Stimulated activated CD4-positive, alpha-beta T cell treated with anti-CD3 and anti-CD28 coated beads, TNF-alpha, amount 100 ng/mL, for 4 hours (primary cell): ENCODE data around the gene PLEKHG4.
A peak's percentile ranks its signal among the peaks of the same experiment; 100 is the strongest.

Experiments
- DNase-seq, 3 experiments: peaks; one replicate each; pipeline ENCODE4 v3.0.0-alpha.2; 2020; ENCODE audit warnings: low read depth in 3 of 3

PLEKHG4 gene

DNA sequence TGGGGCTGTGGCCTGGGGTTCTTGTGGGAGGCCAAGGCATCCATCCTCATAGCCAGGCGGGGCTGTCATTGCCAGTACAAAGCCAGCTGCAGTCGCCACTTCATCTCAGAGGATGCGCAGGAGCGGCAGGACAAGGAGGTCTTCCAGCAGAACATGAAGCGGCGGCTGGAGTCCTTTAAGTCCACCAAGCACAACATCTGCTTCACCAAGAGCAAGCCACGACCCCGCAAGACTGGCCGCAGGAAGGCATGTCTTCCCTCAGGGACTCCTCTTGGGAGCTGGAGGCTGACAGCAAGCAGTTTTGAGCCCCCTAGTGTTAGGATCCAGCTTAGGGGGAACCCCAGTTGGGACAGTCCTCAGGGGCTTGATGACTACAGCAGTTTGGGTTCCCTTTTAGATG is 15.1 kb upstream of the PLEKHG4 start:
- DNase-seq, result no peak

DNA sequence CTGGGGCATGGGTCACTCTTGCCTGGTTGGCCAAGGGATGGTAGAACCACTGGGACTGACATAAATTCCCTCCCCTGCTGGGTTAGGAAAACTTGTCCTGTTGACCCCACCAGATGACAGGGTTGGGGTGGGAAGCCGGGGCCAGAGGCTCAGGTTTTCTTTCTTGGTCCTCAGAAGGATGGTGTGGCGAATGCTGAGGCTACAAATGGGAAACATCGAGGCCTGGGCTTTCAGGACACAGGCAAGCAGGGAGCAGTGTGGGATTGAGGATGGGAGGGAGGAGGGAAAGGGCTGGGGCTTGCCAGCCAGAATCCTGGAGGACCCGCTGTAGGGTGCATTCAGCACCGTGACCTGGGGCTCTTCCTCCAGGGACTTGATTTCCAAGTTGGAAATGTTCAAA is 14.5 kb upstream of the PLEKHG4 start:
- no peak for DNase-seq

DNA sequence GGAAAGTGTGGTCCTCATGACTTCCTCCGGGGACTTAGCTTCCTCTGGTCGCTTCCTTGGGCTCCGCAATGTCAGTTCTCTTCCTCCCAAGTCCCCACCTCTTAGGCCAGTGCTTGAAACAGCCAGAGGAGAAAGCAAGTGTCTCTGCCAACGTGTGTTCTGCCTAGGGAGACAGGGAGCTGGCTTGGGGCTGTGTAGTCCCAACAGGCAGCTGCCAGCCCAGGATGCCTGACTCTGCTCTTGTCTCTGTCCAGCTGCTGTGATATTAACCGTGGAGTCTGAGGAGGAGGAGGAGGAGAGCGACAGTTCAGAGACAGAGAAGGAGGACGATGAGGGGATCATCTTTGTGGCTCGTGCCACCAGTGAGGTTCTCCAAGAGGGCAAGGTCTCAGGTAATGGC is 13.5 kb upstream of the PLEKHG4 start:
- no peak for DNase-seq

DNA sequence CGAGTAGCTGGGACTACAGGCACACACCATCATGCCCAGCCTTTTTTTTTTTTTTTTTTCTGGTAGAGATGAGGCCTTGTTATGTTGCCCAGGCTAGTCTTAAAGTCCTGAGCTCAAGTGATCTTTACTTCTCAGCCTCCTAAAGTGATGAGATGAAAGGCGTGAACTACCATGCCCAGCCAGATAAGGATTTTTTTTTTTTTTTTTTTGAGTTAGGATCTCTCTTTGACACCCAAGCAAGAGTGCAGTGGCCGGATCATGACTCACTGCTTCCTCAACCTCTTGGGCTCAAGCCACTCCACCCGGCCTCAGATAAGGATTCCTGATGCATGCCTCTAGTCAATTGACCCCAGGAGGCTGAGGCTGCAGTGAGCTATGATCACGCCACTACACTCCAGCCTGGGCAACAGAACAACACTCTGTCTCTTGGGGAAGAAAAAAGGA is 11.2 kb upstream of the PLEKHG4 start:
- DNase-seq, result no peak

DNA sequence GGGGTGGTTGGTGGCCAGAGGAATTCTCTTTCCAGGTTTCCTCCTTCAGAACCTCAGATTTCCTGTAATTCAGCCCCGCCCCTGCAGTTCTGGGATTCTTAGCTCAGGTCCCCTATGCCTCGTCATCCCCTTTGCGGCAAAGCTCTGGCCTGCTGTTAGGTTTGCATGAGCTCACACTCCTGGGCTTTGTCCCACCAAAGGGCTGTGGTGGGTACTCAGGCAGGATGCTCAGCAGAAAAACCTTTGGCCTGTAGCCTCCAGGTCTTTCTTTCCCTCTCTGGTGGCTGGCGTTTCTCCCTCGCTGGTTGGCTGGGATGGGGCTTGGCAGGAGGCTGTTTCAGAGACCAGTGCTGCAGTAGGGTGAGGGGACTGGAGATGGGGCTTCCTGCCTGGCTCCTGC is 9.6 kb upstream of the PLEKHG4 start:
- no peak for DNase-seq

DNA sequence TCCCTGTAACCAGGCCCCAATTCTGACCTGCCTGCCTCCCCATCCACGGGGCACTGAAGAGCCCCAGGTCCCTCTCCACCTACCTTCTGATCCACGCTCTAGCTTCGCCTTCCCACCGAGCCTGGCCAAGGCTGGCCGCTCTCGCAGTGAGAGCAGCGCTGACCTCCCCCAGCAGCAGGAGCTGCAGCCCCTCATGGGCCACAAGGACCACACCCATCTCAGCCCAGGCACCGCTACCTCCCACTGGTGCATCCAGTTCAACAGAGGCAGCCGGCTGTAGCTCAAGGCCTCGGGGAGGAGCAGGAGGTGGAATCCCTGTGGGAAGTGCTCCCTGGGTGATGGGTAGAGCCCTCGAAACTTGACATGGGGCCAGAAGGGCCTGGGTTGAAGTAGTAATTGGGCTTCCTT is 8.4 kb upstream of the PLEKHG4 start:
- DNase-seq, result no peak

DNA sequence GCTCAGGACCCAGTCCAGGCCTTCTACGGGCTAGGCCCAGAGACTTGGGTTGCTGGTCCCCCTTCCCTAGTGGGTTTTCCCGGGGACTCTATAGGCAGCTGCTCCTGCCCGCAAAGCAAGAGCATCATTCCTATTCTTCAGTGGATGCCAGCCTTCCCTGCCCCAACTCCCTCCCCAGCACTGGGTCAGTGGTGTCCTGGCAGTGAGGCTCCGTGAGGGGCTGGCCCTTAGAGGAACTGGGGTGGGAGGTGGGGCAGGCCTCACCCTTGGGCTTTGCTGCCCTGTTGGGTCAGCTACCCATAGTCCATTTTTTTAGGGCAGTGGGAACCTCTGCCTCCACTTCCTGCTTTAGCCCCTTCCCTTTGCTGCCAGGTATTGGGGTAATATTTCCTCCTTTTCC is 7.9 kb upstream of the PLEKHG4 start:
- DNase-seq, result no peak

DNA sequence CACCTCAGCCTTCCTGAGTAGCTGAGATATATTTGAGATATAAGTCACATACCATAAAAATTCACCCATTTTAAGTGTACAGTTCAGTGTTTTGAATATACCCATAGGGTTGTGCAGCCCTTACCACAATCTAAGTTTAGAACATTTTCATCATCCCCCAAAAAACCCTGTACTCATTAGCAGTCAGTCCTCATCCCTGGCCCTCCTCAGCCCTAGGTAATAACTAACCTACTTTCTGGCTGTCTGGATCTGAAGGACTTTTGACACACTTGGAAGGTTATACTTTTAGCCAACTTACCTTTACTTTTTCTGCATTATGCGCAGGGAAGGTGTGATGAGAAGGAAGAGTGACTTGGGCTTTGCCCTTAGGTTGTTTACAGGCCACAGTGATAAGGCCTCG is 4.0 kb upstream of the PLEKHG4 start:
- no peak for DNase-seq

DNA sequence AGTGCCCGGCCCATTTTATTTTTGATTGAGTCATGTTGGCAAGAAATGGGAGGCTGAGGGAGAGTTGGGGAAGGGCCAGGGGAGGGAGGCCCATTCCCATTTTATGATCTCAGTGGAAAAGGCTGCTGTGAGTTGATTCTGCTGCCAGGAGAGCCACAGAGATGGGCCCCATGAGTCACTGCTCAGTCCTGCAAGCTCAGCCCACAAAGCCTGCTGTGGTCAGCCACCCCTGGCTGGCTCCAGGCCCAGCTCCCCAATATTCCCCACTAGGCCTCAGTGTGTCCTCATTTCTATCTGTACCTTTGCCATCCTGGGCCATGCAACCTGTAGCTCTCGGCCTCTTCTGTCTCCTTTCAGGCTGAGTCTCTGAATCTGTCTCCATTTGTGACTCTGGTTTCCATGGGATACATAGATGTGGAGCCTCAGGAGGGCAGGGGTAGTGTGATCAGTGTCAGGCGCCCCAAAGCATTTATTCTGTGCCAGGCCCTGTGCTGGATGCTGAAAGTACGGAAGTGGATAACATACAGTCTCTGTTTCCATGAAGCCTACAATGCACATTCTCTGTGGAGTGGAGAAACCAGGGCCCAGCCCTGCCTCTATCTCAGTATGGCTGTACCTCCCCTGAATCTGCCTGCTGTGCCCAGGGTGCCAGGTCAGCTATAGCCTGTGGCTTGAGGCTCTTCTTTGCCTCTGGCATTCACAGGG is 1.9 kb upstream of the PLEKHG4 start:
- no peak for DNase-seq

DNA sequence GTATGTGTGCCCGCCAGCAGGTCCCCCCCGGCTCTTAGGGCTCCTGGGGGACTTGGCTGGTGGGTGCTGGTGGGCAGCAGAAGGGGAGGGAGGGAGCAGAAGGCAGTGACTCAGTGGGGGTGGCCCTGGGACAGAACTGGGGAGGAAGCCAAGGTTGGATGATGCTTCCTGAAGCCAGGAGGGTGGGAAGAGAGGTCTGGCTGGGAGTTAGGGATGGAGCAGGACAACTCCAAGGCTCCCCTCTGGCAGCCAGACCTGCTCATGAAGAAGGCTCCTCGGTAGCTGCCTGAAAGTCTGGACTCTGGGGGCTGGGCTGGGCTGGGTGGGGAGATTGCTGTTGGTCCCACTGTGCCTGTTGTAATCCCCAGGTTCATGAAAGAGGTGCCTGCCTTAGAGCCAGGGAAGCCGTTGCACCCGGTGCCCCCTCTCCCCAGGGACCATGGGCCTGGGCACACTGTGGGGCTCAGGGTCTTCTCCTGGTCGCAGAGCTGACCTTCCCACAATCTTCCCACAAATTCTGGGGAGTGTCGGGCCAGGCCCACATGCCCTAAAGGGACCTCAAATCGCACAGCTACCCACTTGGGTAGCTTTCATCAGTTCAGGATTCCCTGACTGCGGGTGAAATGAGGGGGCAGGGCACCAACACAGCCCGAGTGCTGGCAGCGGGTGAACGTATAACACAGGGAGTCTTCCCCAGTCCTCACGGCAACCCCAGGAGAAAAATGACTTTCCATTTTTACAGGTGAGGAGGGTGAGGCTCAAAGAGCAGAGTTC is 1.1 kb upstream of the PLEKHG4 start:
- DNase-seq, result no peak

DNA sequence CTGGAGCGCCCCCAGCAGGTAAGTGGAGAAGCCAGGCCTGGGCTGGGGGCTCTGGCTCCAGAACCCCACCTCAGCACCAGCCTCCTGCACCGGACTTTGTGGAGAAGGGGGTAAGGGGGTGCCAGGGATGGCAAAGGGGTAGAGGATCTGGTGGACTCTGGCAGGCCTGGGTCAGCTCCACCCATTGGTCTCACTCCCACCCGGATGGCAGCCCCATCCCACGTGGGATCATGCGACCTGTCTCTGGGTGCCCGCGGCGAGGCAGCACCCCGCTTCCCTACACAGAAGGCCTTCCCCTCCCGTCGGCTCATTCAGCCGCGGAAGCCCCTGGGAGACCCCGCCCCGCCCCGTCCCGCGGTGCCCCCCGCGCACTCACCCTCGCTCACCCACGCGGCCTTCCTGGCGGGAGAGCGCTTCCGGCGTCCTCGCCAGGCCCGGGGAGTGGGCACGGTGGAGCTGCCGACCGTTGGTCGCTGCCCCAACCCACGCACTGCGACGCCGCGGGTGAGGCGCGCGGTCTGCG is 498 bp upstream of the PLEKHG4 start:
- peak; percentile 13 to 73 (median 30) for DNase-seq

DNA sequence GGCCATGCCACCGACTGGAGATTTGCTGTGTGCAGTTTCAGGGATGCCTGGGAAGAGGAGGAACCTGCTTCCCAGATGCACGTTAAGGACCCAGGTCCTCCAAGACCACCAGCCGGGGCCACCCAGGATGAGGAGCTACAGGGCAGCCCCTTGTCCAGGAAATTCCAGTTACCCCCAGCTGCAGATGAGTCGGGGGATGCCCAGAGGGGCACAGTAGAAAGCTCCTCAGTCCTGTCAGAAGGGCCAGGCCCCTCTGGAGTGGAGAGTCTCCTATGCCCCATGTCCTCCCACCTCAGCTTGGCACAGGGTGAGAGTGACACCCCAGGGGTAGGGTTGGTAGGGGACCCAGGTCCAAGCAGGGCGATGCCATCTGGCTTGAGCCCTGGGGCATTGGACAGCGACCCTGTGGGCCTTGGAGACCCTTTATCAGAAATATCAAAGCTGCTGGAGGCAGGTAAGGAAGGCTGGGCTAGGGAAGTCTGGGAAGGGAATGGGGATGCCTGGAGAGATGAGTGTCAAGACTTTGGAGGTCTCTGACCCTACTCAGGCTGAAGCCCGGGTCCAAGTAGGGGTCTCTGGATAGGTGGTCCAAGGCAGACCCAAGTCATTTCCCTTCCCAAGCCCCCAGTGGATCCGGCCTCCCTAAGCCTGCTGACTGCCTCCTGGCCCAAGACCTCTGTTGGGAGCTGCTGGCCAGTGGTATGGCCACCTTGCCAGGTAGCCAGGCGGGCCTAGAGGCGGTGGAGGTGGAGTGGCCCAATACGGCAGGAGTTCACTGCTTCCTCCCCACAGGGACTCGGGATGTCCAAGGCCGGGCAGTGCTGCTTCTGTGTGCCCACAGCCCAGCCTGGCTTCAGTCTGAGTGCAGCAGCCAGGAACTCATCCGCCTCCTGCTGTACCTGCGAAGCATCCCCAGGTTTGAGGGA is 1.0 kb downstream of the PLEKHG4 start:
- no peak for DNase-seq

DNA sequence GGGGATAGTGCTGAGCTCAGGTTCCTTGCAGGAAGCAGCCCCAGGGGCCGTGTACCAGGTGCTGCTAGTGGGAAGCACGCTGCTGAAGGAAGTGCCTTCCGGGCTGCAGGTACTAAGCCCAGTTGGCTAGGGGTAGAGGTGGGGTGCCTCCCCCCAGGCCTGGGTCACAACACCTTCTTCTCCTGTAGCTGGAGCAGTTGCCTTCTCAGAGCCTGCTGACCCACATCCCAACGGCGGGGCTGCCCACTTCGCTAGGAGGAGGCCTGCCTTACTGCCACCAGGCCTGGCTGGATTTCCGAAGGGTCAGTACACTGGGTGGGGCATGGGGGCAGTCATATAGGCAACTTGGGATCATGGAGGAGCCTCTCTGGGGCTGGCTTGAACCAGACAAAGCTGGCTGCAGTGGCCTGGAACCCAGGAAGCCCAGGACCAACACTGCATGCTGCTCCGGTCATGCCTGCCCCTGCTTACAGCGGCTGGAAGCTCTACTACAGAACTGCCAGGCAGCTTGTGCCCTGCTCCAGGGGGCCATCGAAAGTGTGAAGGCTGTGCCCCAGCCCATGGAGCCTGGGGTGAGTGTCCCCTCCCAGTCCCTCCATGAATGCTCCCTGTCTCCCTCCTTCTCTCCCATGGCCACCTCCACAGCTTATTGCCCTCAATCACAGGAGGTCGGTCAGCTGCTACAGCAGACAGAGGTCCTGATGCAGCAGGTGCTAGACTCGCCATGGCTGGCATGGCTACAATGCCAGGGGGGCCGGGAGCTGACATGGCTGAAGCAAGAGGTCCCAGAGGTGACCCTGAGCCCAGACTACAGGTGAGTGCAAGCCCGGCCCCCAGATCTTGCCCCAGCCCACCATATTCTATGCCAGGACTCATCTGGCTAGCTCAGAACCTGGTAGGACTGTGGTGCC is 2.5 kb downstream of the PLEKHG4 start:
- no peak for DNase-seq

DNA sequence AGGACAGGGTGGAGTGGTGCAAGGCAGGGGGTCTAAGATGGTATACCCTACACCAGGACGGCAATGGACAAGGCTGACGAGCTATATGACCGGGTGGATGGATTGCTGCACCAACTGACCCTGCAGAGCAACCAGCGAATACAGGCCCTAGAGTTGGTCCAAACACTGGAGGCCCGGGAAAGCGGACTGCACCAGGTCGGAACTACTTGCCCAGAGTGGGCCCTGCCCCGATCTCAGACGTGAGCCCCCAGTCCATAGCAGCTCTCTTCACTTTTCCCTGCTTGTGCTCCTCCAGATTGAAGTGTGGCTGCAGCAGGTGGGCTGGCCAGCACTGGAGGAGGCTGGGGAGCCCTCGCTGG is 3.1 kb downstream of the PLEKHG4 start:
- DNase-seq, result no peak

DNA sequence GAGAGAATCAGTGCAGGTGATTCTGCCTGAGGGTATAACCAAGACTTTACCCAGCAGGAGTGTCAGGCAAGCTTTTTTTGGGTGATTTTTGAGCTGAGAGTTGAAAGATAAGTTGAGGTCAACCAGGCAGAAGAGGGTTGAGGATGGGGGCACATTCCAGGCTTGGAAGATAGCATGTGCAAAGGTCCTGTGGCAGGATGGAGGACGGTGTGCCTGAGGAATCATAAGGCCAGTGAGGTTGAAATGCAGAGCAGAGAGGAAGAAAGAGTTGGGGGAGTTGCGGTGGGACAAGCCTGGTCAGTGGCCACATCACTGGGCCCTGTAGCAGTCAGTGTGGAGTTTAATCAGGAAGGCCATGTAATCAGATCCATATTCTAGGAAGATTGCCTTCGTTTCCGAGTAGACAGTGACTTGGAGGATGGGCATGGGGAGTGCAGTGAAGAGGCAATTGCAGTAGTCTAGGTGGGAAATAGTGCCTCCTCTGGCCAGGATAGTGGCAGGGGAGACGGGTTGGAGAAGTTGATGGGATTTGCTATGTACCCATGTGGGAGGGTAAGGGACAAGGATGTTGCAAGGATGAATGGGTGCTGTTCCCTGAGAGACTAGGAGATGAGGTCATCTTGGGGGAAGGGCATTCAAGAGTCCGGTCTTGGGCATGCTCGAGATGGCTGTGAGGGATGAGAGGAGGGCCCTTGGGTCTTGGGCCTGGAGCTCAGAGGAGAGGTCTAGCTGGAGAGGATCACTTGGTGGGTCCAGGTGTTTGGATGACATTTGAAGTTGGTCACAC is 3.9 kb downstream of the PLEKHG4 start:
- DNase-seq, result no peak

DNA sequence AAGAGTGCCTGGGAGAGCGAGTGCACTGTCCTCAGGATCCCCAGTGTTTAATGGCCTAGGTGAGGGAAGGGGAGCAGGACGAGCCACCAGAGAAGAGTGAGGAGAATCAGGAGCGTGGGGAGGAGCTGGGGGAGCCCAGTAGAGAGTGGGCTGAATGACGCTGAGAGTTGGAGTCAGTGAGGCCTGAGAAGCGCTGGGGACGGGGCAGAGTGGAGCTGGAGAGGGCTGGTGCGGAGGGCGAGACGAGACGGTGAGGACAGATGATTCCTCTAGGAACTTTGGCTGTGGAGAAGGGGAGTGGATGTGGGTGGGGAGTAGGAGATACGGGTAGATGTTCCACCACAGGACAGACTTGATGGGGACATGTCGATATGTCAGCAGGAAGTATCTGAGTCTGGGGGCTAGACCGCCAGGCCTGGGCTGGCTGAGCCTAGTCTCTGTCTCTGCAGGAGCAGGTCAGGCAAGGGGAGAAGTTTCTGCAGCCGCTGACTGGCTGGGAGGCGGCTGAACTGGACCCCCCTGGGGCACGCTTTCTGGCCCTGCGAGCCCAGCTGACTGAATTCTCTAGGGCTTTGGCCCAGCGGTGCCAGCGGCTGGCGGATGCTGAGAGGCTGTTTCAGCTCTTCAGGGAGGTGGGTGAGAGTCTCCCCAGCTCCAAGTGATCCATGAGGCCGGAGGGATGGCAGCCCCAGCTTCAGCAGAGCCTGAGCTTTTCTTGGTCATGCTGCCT is 4.7 kb downstream of the PLEKHG4 start:
- no peak for DNase-seq

DNA sequence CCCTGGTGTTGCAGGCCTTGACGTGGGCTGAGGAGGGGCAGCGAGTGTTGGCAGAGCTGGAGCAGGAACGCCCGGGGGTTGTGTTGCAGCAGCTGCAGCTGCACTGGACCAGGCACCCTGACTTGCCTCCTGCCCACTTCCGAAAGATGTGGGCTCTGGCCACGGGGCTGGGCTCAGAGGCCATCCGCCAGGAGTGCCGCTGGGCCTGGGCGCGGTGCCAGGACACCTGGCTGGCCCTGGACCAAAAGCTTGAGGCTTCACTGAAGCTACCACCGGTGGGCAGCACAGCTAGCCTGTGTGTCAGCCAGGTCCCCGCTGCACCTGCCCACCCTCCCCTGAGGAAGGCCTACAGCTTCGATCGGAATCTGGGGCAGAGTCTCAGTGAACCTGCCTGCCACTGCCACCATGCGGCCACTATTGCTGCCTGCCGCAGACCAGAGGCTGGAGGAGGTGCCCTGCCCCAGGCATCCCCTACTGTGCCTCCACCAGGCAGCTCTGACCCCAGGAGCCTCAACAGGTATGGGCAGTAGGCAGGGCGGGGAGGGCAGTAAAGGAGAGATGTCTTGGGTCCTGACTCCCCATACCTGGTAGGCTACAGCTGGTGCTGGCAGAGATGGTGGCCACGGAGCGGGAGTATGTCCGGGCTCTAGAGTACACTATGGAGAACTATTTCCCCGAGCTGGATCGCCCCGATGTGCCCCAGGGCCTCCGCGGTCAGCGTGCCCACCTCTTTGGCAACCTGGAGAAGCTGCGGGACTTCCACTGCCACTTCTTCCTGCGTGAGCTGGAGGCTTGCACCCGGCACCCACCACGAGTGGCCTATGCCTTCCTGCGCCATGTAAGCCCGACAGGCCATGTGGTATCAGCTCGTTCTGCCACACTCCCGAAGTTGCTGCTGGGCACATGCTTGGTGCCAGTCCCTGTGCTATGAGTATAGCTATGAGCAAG is 5.6 kb downstream of the PLEKHG4 start:
- DNase-seq, result no peak

DNA sequence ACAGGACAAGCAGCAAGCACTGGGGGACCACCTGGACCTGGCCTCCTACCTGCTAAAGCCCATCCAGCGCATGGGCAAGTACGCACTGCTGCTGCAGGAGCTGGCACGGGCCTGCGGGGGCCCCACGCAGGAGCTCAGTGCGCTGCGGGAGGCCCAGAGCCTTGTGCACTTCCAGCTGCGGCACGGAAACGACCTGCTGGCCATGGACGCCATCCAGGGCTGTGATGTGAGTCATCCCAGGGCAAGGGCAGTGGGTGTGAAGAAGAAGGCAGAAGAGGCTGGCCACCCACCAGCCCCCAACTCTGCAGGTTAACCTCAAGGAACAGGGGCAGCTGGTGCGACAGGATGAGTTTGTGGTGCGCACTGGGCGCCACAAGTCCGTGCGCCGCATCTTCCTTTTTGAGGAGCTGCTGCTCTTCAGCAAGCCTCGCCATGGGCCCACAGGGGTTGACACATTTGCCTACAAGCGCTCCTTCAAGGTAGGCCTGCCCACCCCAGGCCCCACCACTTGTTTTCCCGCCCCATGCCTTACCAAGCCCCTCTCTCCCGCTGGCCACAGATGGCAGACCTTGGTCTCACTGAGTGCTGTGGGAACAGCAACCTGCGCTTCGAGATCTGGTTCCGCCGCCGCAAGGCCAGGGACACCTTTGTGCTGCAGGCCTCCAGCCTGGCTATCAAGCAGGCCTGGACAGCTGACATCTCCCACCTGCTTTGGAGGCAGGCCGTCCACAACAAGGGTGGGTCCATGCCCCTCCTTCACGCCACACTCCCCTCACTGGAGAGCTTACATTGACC is 7.3 kb downstream of the PLEKHG4 start:
- no peak for DNase-seq
